Omental fat pad (tissue), 4 donors: ENCODE results near the gene KRT35. TPM values are rescaled to one million over a fixed set of nuclear protein-coding genes. Genes with fewer than 3 reads are reported as not detected.

Source experiments
- ATAC-seq: fragments of 150-250 bp; one replicate; pipeline ENCODE4 v1.9.1; 2016; ENCODE audit warnings: mild to moderate bottlenecking, moderate library complexity; ENCODE audit not compliant: low FRiP score
- DNase-seq: peaks from one replicate; pipeline ENCODE4 v3.0.0-alpha.2; 2019; ENCODE audit warnings: low spot score
- total RNA-seq, 4 donors: library from RNA; depleted of rRNA; stranded (reverse); fragments of >200 nt; gene quantifications; one replicate each; pipeline ENCODE4 v1.1.0, GENCODE V29; 2016
- TF ChIP-seq, protein P1 (sequence below), 3 donors: fragments of 450-650 bp; IDR thresholded peaks; one replicate each; pipeline ENCODE4 v1.5.1; 2016 to 2017; ENCODE audit warnings: antibody characterized with exemption in 3 of 3, mild to moderate bottlenecking in 3 of 3, moderate library complexity in 2 of 3

The KRT35 gene
- total RNA-seq, 4 donors from 2014 or later: not detected

DNA sequence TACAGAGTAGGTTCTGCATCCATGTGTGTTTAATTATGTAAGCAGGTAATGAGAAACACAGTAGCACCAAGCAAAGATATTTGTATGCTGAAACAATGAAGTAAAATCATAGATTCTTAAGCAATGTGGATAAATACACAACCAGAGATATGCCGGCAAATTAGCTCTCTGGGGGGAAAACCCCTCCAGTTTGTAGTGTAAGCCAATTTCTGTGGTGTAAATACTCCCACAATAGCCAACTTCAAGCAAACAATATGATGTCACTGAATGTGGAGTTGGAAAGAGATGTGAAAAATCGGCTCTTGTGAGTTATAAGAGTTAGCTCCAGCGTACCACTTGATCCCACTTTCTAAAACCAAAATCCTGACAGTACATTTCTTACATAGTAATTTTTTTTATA lies 36.3 kb downstream of the KRT35 start:
- TF ChIP-seq, protein P1, sequence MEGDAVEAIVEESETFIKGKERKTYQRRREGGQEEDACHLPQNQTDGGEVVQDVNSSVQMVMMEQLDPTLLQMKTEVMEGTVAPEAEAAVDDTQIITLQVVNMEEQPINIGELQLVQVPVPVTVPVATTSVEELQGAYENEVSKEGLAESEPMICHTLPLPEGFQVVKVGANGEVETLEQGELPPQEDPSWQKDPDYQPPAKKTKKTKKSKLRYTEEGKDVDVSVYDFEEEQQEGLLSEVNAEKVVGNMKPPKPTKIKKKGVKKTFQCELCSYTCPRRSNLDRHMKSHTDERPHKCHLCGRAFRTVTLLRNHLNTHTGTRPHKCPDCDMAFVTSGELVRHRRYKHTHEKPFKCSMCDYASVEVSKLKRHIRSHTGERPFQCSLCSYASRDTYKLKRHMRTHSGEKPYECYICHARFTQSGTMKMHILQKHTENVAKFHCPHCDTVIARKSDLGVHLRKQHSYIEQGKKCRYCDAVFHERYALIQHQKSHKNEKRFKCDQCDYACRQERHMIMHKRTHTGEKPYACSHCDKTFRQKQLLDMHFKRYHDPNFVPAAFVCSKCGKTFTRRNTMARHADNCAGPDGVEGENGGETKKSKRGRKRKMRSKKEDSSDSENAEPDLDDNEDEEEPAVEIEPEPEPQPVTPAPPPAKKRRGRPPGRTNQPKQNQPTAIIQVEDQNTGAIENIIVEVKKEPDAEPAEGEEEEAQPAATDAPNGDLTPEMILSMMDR (IDR thresholded peaks at IDR 0.05): no peak
- ATAC-seq (no peak), DNase-seq (no peak)

DNA sequence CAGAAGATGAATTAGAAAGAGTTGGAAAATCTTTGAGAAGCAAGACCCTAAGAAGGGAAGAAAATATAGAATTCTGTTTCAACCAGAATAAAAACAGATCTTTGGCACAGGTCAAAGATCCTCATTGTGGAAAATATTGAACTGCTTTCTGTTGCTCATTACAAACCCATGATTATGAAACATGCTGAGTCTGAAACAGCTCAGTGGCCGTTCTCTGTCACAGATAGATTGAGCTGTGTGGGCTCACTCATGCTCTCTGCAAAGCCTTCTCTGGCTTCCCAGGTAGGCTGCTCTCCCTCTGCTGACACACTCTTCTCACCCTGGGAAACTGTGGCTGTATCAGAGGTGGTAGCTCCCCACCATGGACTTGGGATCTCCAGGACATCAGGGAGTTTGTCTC lies 36.8 kb downstream of the KRT35 start:
- DNase-seq (no peak), ATAC-seq (no peak)
- TF ChIP-seq, protein P1 (IDR thresholded peaks at IDR 0.05): no peak

DNA sequence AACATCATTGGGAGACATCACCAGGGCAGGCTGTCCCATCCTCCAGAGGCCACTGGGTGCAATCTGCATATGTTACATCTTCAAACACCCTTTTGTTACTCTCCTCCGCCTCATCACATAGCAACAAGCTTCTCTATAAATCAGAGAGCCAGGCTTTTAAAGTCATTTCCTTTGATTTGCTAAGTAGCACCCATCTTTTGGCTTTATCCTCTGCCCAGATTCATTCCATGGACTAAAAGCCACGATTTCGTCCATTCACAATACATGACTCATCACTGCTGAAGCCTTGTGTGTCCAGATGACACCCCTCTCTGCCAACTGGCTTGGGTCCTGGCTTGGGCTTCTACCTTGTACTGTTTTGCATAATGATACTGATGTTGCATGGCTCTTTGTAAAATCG lies 38.2 kb downstream of the KRT35 start:
- DNase-seq: no peak
- ATAC-seq: no peak
- TF ChIP-seq, protein P1 (IDR thresholded peaks at IDR 0.05): no peak

DNA sequence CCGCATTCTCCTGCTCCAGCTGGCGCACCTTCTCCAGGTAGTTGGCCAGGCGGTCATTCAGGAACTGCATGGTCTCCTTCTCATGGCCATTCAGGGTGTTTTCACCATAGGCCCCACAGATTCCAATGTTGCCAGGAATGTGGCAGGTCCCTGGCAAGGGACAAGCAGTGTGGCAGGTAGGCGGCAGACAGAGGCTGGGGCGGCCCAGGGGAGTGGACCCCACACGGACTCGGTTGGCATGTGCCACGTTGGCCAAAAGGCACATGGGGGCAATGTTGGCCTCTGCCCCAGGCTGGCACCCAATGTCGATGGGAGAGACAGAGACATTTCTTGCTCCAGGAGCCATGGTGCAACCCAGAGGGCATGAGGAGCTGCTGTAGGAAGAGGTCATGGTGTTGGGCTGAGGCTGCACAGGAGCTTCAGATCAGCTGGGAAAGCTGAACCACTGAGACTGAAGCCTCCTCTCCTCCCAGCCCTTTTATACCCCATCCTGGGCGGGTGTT lies 40.4 kb downstream of the KRT35 start, which contains the start of gene KRT38:
Gene KRT38 (minus strand): TSS at position 453 of the 503 bp plus-strand sequence. CDS start 62 bp downstream, at position 391.
- TF ChIP-seq, protein P1 (IDR thresholded peaks at IDR 0.05): no peak
- DNase-seq: no peak
- no peak for ATAC-seq

DNA sequence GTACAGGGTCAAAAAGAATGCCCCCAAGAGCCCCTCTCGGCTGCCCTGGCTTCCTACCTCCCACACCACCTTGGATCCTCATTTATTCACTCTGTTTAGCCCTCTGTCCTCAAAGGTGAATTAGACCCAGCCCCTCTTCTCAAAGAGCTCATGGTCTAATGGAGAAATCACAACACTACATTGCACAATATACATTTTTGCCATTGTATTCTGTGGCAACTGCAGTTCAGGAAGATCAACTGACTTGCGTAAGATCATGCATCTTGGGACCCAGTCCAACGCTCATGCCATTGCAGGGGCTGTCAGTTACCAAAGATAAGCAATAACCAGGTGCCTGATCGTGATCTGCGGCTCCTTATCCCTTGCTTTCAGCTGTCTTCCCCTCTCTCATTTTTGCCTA lies 41.6 kb downstream of the KRT35 start:
- DNase-seq: no peak
- TF ChIP-seq, protein P1 (IDR thresholded peaks at IDR 0.05): no peak

DNA sequence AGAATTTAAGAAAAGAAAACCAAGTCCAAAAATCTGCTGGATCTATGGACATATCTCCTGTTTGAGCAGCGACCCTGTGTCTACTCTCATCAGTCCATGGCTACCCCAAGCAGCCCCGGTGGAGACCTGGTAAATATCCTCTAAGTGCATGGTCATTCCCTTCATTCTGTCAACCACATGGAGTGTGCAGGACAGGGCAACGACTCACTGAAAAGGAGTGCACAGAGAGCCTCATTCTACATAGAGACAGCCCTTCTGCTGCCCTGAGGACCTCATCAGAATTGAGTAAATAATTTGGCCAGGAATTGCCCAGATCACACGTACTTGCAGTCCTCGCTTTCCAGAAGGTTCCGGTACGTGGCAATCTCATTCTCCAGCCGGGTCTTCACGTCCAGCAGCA lies 43.2 kb downstream of the KRT35 start:
- no peak for DNase-seq
- no peak for ATAC-seq
- TF ChIP-seq, protein P1 (IDR thresholded peaks at IDR 0.05): no peak

More for the DNA sequence above, 41.6 kb downstream of the KRT35 start:
- ATAC-seq: no peak

DNA sequence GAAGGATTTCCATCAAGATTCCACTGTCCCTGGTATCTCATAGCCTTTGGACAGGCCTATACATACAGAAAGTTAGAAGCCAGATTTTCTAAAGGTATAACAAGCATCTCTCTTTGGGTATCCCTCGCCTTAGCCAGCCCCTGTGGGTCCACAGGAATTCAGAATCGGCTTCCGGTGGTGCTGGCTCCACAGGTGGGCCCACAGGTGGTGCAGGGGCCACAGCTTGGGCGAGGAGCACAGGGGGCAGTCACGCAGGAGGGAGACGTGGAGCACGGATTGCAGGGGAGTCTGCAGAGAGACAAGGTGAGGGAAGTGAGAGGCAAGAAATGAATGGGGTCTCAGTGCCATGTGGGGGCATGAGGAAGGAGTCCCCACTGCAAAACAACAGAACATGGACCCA lies 43.7 kb downstream of the KRT35 start:
- TF ChIP-seq, protein P1 (IDR thresholded peaks at IDR 0.05): no peak
- ATAC-seq (no peak), DNase-seq (no peak)
